ENCODE results near the gene F13B. TPM values are rescaled to one million over a fixed set of nuclear protein-coding genes. Genes with fewer than 3 reads are reported as not detected.
A peak's percentile ranks its signal among the peaks of the same experiment; 100 is the strongest.

The F13B gene
- total and polyA plus RNA-seq, 2 of the 4 experiments (the other 2 are of a cell fraction), result not detected

- Histone ChIP-seq H3K36me3 (ENCODE audit: control insufficient read depth, insufficient read depth, low read length) (no peaks in the 10 kb centered on the region), H4K91ac (ENCODE audit: insufficient read depth, low read depth, low read length) (no peak overlapping the region), H3K9me3 (ENCODE audit: control insufficient read depth, insufficient read depth, low read length) (no peaks in the 10 kb centered on the region), H3K23ac (ENCODE audit: low read depth, low read length) (no peak overlapping the region), H3K4me2 (ENCODE audit: low read depth, low read length) (no peak overlapping the region), H3K79me1 (ENCODE audit: low read depth in 1 of 2, low read length in 2 of 2) (no peaks in the 10 kb centered on the region), H2BK15ac (ENCODE audit: low read depth, low read length) (no peak overlapping the region), H3K4me3 (ENCODE audit: insufficient read depth, low read depth, low read length) (no peak overlapping the region), H2BK5ac (ENCODE audit: low read depth, low read length, poor library complexity, severe bottlenecking) (no peak overlapping the region), H2AK5ac (ENCODE audit: low read depth, low read length) (no peak overlapping the region), H3K27me3 (ENCODE audit: control insufficient read depth, insufficient read depth, low read length) (no peaks in the 10 kb centered on the region), H2AK9ac (replicated peaks; ENCODE audit: low read depth, low read length, poor library complexity) (no peak overlapping the region), H3K18ac (ENCODE audit: low read depth, low read length) (no peak overlapping the region), H3K27ac (ENCODE audit: insufficient read depth, low read length) (no peak overlapping the region), H2BK20ac (ENCODE audit: low read depth, low read length) (no peak overlapping the region), H3K14ac (replicated peaks; ENCODE audit: low read depth, low read length) (no peak overlapping the region), H4K8ac (ENCODE audit: low read depth in 2 of 2, low read length in 2 of 2) (no peak overlapping the region), H4K5ac (ENCODE audit: low read depth, low read length) (no peak overlapping the region), H2AFZ (replicated peaks; ENCODE audit: low read length, poor library complexity) (no peak overlapping the region), H3K4ac (ENCODE audit: low read depth, low read length) (no peak overlapping the region), H4K20me1 (ENCODE audit: insufficient read depth, low read length) (no peaks in the 10 kb centered on the region), H3K9ac (ENCODE audit: low read depth, low read length) (no peak overlapping the region), H2BK120ac (ENCODE audit: low read depth, low read length) (no peak overlapping the region), H3K4me1 (ENCODE audit: control insufficient read depth, insufficient read depth, low read length) (no peaks in the 10 kb centered on the region), H3K9me1 (ENCODE audit: insufficient read depth, low read length) (no peaks in the 10 kb centered on the region), H3K56ac (ENCODE audit: extremely low read depth, insufficient read depth, low read length) (no peak overlapping the region)
- TF ChIP-seq CHD1 (IDR thresholded peaks at IDR 0.05; ENCODE audit: low read depth, low read length) (no peak), RAD21 (IDR thresholded peaks at IDR 0.05; ENCODE audit: low read length) (no peak), USF2 (IDR thresholded peaks at IDR 0.05; ENCODE audit: low read depth, low read length) (no peak), FOS (IDR thresholded peaks at IDR 0.05; ENCODE audit: low read depth, low read length) (no peak), RFX5 (IDR thresholded peaks at IDR 0.05; ENCODE audit: low read depth, low read length) (no peak), RCOR1 (IDR thresholded peaks at IDR 0.05; ENCODE audit: insufficient replicate concordance, low read length) (no peak), MXI1 (IDR thresholded peaks at IDR 0.05; ENCODE audit: borderline replicate concordance, low read depth, low read length) (no peak), SMC3 (IDR thresholded peaks at IDR 0.05; ENCODE audit: low read depth, low read length) (no peak), CTCF (conservative IDR thresholded peaks at IDR 0.05; ENCODE audit: low read depth, low read length) (no peak), NFE2L2 (IDR thresholded peaks at IDR 0.05; ENCODE audit: low read depth, low read length) (no peak), CEBPB (IDR thresholded peaks at IDR 0.05; ENCODE audit: low read depth, low read length) (no peak), MAZ (IDR thresholded peaks at IDR 0.05; ENCODE audit: borderline replicate concordance, low read depth, low read length) (no peak), POLR2A (IDR thresholded peaks at IDR 0.05; ENCODE audit: low read depth, low read length) (no peak), BHLHE40 (IDR thresholded peaks at IDR 0.05; ENCODE audit: low read depth, low read length) (no peak)
- intact Hi-C loops (cut with micrococcal nuclease), result loop anchor here (10.0 kb wide), 1 partner anchor 241 kb away; no protein-coding TSS in a partner anchor
- ATAC-seq (ENCODE audit: low read depth), result peak; percentile 48
- DNase-seq, result peak; percentile 40
- no TSS peak for BruUV-seq (replicated peaks)
- ChIA-PET POLR2A (ENCODE audit: unreplicated experiment) (no interaction called here), CTCF (no interaction called here)
- dilution Hi-C loops (cut with HindIII; ENCODE audit: low sequenced_read_pairs, unreplicated experiment), result no loop called here
- in situ Hi-C loops (cut with MboI; ENCODE audit: low sequenced_read_pairs), result no loop called here
Measured at GRCh38 chr1:197065559-197065958, 1.5 kb downstream of the F13B start.
